ENCODE measurements around the gene LAPTM5. TPM values are rescaled to one million over a fixed set of nuclear protein-coding genes. Genes with fewer than 3 reads are reported as not detected.

LAPTM5 gene
- total and polyA plus RNA-seq, 4 experiments from 2014 or later: 563 to 851 (median 598) TPM

DNA sequence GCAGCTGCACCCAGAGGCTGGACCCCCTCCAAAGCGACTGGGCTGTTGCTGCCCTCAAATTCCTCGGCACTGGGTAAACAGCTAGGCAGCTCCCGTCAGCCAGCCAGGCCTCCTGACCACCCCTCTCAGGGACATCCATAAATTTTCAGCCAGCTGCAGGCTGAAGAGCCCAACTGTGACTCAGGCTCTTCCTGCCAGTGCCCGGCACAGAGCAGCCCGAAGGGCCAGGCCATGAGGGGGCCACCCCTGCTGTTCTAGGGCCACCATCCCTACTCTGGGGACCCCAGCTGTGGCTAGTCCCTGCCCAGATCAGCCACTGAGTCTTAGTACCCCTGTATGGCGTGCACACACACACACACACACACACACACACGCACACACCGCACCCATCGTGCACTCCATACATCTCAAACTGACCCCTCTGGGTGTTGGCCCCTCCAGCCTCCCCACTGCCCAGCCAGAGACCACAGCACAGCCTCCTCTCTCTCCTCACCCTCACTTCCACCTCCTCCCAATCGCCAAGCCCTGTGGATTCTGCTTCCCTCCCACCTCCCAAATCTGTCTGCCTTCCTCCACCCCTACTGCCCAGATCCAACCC, 6.2 kb upstream of the LAPTM5 start:
- H3K4me3 Mint-ChIP-seq: no peak overlapping the region
- CTCF ChIA-PET (ENCODE audit: partially characterized antibody): interaction anchor here (0.9 to 18.5 kb wide), 2 partner anchors 19 to 45 kb away, joined by 3 to 270 read pairs; no protein-coding TSS in a partner anchor
- POLR2A ChIA-PET (ENCODE audit: partially characterized antibody): interaction anchor here (1.0 to 22.1 kb wide), 4 partner anchors 9 to 30 kb away, joined by 3 to 1160 read pairs (median 4); partner anchors contain the start of gene MATN1

DNA sequence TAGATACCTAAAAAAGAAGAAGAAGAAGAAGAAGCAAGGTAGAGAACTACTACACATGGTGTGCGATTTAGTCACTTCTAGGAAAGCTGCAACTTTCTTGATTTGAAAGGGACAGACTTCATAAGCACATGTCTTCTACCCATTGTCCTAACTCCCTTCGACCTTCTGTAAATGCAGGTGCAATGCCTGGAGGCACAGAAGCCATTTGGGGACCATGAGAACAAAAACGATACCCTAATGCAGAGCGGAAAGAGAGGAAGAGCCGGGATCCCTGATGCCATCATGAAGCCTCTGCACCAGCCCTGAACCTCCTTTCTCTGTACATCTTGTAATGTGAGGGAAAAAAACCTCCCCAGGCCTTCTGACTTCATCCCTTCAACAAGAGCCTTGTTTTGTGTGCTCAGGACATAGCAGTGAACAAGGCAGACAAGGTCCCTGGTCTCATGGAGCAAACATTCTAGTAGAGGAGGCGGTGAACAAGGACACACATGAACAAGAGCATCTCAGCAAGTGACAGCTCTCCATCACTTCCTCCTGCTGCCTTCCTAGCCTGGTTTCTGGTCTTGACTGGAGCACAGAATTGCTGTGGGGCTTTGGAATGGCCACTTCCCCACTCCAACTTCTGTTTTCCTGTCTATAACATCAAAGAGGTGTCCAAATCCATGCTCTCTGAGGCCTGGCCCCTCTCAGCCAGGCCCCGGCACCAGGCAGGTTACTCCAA, 5.5 kb upstream of the LAPTM5 start:
- POLR2A ChIA-PET (ENCODE audit: partially characterized antibody): interaction anchor here (1.0 to 22.1 kb wide), 4 partner anchors 8 to 29 kb away, joined by 3 to 1160 read pairs (median 4); partner anchors contain the start of gene MATN1
- CTCF ChIA-PET (ENCODE audit: partially characterized antibody): interaction anchor here (0.9 to 18.5 kb wide), 3 partner anchors 19 to 45 kb away, joined by 3 to 270 read pairs (median 95); no protein-coding TSS in a partner anchor
- Mint-ChIP-seq H3K4me1 (peaks cover 45 to 75% (median 60%) of the 10 kb centered on the region in 4 donors), H3K4me3 (peak overlapping the region in 1 of 8 donors; percentile 13), H3K36me3 (no peaks in the 10 kb centered on the region), H3K27me3 (no peaks in the 10 kb centered on the region), H3K27ac (peak overlapping the region; percentile 52 to 84 (median 80)), H3K9me3 (no peaks in the 10 kb centered on the region)
- intact Hi-C loops (cut with micrococcal nuclease): no loop called here
- no peaks in the 10 kb centered on the region for H3K9me3 ChIP-seq (ENCODE audit: control insufficient read depth in 1 of 2, low read length in 2 of 2)
- no peaks in the 10 kb centered on the region for H3K36me3 ChIP-seq (ENCODE audit: insufficient read depth, low read length)
- no peak overlapping the region for H3K27ac ChIP-seq (ENCODE audit: low read depth, low read length)
- H3K4me3 ChIP-seq (ENCODE audit: low read length in 2 of 2): no peak overlapping the region
- no peak for DNase-seq
- H3K27me3 ChIP-seq (ENCODE audit: insufficient read depth, low read length): no peaks in the 10 kb centered on the region
- H3K4me1 ChIP-seq (ENCODE audit: insufficient read depth, low read length): peaks cover 69% of the 10 kb centered on the region

More for the DNA sequence above, 6.2 kb upstream of the LAPTM5 start:
- Histone ChIP-seq H3K27me3 (ENCODE audit: insufficient read depth, low read length) (no peaks in the 10 kb centered on the region), H3K36me3 (ENCODE audit: insufficient read depth, low read length) (no peaks in the 10 kb centered on the region), H3K4me1 (ENCODE audit: insufficient read depth, low read length) (peaks cover 62% of the 10 kb centered on the region), H3K9me3 (ENCODE audit: control insufficient read depth in 1 of 2, low read length in 2 of 2) (no peaks in the 10 kb centered on the region), H3K27ac (ENCODE audit: low read depth, low read length) (no peak overlapping the region), H3K4me3 (ENCODE audit: low read length in 2 of 2) (no peak overlapping the region)
- intact Hi-C loops (cut with micrococcal nuclease): no loop called here
- no peaks in the 10 kb centered on the region for H3K36me3 Mint-ChIP-seq
- peak overlapping the region in 5 of 7 donors; percentile 13 to 80 (median 52) for H3K27ac Mint-ChIP-seq
- peaks cover 41 to 68% (median 55%) of the 10 kb centered on the region in 4 donors for H3K4me1 Mint-ChIP-seq
- H3K27me3 Mint-ChIP-seq: no peaks in the 10 kb centered on the region
- no peaks in the 10 kb centered on the region for H3K9me3 Mint-ChIP-seq
- DNase-seq: no peak

DNA sequence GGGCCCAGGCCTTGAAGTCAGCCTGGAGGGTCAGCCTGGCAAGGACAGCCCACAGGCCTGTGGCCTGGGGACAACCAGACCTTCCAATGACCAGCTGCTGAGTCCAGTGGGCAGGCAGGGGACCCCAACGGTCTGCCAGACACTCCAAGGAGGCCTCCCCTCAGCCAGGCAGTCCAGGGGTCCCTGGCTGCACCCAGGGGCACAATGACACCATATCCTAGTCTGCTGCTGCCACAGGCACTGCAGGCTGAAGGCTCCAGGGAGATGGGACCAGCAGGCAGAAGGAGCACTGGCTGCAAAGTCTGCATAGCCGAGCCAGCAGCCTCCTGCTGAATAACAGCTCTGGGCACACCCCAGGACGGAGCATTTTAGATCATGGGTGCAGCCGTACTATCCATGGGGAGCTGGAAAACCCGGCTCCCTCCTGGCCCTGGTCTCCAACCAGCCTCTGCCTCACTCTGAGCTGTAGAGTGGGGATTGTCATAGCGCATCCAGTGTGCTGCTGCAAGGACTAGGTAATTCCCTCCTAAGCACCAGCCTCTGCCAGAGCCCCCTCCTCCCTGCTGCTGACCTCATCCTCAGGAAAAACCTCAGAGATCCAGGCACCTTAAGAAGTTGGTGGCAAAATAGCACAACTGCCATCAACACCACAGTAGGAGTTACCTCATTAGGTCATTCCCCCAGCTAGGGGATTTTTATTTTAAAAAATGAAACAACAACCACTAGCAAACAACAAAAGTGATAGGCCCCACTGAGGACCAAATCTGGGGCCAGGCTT, 4.8 kb upstream of the LAPTM5 start:
- Histone ChIP-seq H3K9me3 (ENCODE audit: control insufficient read depth in 1 of 2, low read length in 2 of 2) (no peaks in the 10 kb centered on the region), H3K4me3 (ENCODE audit: low read length in 2 of 2) (no peak overlapping the region), H3K27me3 (ENCODE audit: insufficient read depth, low read length) (no peaks in the 10 kb centered on the region), H3K4me1 (ENCODE audit: insufficient read depth, low read length) (peaks cover 73% of the 10 kb centered on the region), H3K27ac (ENCODE audit: low read depth, low read length) (no peak overlapping the region), H3K36me3 (ENCODE audit: insufficient read depth, low read length) (no peaks in the 10 kb centered on the region)
- Mint-ChIP-seq H3K27ac (peak overlapping the region; percentile 52 to 84 (median 80)), H3K36me3 (peaks cover 0 to 3% of the 10 kb centered on the region in 2 donors), H3K4me1 (peaks cover 46 to 82% (median 62%) of the 10 kb centered on the region in 4 donors), H3K4me3 (peak overlapping the region in 1 of 8 donors; percentile 23), H3K9me3 (no peaks in the 10 kb centered on the region), H3K27me3 (no peaks in the 10 kb centered on the region)
- DNase-seq: no peak
- CTCF ChIA-PET (ENCODE audit: partially characterized antibody): interaction anchor here (9.9 to 18.5 kb wide), 3 partner anchors 18 to 42 kb away, joined by 95 to 270 read pairs (median 111); no protein-coding TSS in a partner anchor
- intact Hi-C loops (cut with micrococcal nuclease): no loop called here
- POLR2A ChIA-PET (ENCODE audit: partially characterized antibody): interaction anchor here (1.5 to 22.1 kb wide), 3 partner anchors 7 to 28 kb away, joined by 4 to 1160 read pairs (median 4); partner anchors contain the start of gene MATN1

DNA sequence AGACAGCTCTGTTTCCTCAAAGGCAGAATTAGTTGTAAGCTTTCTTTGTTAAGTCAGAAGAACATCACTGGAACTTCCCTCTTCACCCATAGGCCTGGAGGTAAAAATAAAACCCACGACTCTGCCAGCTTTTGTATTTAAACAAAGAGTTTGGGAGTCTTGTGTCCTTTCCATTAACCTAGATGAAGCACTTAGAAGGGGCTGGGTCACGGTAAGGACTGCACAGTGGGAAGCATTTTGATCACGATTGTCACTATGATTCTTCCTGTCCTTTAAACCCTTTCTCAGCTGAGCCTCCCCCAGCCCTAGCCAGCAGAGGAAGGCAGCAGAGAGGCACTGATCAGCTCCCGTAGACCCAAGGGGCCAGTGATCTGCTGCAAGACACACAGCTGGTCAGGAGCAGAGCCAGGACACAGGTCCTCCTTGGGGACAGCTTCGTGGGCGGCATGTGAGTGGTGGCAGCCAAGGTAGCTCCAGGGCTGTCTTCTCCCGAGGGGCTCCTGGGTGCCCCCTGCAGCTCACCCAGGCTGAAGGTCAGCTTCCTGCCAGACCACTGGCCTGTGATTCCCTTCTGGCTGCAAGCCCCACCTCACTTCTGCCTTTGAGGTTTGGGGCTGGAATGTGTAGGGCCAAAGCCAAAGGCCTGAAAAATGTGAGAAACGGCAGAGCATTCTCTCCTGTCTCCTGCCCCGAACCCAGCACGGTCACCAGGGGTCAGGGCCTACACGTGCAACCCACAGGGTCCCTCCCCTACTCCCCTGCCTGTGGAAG, 4.0 kb upstream of the LAPTM5 start:
- peaks cover 44 to 88% (median 61%) of the 10 kb centered on the region in 4 donors for H3K4me1 Mint-ChIP-seq
- H3K4me3 ChIP-seq (ENCODE audit: low read length in 2 of 2): no peak overlapping the region
- H3K36me3 Mint-ChIP-seq: peaks cover 0 to 10% of the 10 kb centered on the region in 2 donors
- intact Hi-C loops (cut with micrococcal nuclease): loop anchor here (2.0 kb wide), 1 partner anchor 19 kb away; no protein-coding TSS in a partner anchor
- peak overlapping the region; percentile 40 for H3K27ac ChIP-seq (ENCODE audit: low read depth, low read length)
- DNase-seq: no peak
- H3K9me3 ChIP-seq (ENCODE audit: control insufficient read depth in 1 of 2, low read length in 2 of 2): no peaks in the 10 kb centered on the region
- H3K4me3 Mint-ChIP-seq: peak overlapping the region in 6 of 8 donors; percentile 39 to 99 (median 84)
- peak overlapping the region; percentile 3 to 98 (median 95) for H3K27ac Mint-ChIP-seq
- H3K27me3 ChIP-seq (ENCODE audit: insufficient read depth, low read length): no peaks in the 10 kb centered on the region
- ChIA-PET POLR2A (ENCODE audit: partially characterized antibody) (interaction anchor here (1.4 to 22.1 kb wide), 3 partner anchors 16 to 28 kb away, joined by 4 to 1160 read pairs (median 5); partner anchors contain the start of gene MATN1), CTCF (ENCODE audit: partially characterized antibody) (interaction anchor here (0.9 to 18.5 kb wide), 7 partner anchors 12 to 41 kb away, joined by 3 to 270 read pairs (median 4); no protein-coding TSS in a partner anchor)
- no peaks in the 10 kb centered on the region for H3K9me3 Mint-ChIP-seq
- peaks cover 73% of the 10 kb centered on the region for H3K4me1 ChIP-seq (ENCODE audit: insufficient read depth, low read length)
- no peaks in the 10 kb centered on the region for H3K36me3 ChIP-seq (ENCODE audit: insufficient read depth, low read length)
- H3K27me3 Mint-ChIP-seq: no peaks in the 10 kb centered on the region

DNA sequence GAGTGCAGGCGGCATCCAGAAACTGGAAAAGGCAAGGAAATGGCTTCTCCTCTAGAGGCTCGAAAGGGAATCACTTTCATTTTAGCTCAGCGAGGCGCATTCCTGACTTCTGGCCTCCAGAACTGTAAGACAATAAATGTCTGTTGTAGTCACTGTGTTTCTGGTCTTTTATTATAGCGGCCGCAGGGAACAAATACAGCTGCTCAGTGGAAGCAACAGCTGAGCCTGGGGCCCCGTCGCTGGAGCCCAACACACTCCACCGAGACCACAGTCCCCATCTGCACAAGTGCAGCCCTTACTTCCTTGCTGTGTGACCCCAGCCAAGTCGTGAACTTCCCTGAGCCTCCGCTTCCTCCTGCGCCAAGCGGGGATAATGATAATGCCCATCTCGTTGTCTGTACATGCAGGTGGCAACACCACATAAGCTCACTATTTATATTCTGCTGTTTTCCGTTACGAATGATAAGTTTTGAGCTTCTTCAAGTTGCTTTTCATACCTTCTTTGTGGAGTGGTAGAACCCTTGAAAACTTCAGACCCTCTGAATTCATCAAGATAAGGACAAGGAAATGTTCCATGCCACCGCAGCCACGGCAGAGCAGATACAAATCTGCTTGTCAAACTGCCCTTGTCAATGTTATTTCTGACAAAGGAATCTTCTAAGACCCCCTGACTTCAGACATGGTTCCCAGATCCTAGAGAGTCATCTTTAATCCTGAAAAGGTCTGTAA, 3.2 kb upstream of the LAPTM5 start:
- Histone ChIP-seq H3K27me3 (ENCODE audit: insufficient read depth, low read length) (no peaks in the 10 kb centered on the region), H3K4me1 (ENCODE audit: insufficient read depth, low read length) (peaks cover 68% of the 10 kb centered on the region), H3K4me3 (ENCODE audit: low read length in 2 of 2) (peak overlapping the region in 1 of 2 donors; percentile 26), H3K9me3 (ENCODE audit: control insufficient read depth in 1 of 2, low read length in 2 of 2) (no peaks in the 10 kb centered on the region), H3K36me3 (ENCODE audit: insufficient read depth, low read length) (no peaks in the 10 kb centered on the region), H3K27ac (ENCODE audit: low read depth, low read length) (peak overlapping the region; percentile 40)
- ChIA-PET CTCF (ENCODE audit: partially characterized antibody) (interaction anchor here (0.9 to 18.5 kb wide), 7 partner anchors 11 to 41 kb away, joined by 3 to 270 read pairs (median 4); no protein-coding TSS in a partner anchor), POLR2A (ENCODE audit: partially characterized antibody) (interaction anchor here (1.4 to 22.1 kb wide), 3 partner anchors 16 to 27 kb away, joined by 4 to 1160 read pairs (median 5); partner anchors contain the start of gene MATN1)
- intact Hi-C loops (cut with micrococcal nuclease): loop anchor here (2.0 kb wide), 1 partner anchor 18 kb away; no protein-coding TSS in a partner anchor
- no peak for DNase-seq
- no peaks in the 10 kb centered on the region for H3K27me3 Mint-ChIP-seq
- no peaks in the 10 kb centered on the region for H3K9me3 Mint-ChIP-seq
- H3K4me1 Mint-ChIP-seq: peaks cover 39 to 88% (median 55%) of the 10 kb centered on the region in 4 donors
- peaks cover 2 to 17% of the 10 kb centered on the region in 2 donors for H3K36me3 Mint-ChIP-seq
- peak overlapping the region; percentile 84 to 98 (median 95) for H3K27ac Mint-ChIP-seq
- H3K4me3 Mint-ChIP-seq: peak overlapping the region; percentile 77 to 99 (median 82)

Data from CD4-positive, alpha-beta memory T cell (primary cell).